Kidney (tissue), 14 donors: Measurements from ENCODE around the gene GPD1. TPM values are rescaled to one million over a fixed set of nuclear protein-coding genes. Genes with fewer than 3 reads are reported as not detected.
"Not testable (repeated sequence)": the region's sequence is repeated elsewhere in the genome, so short reads cannot be mapped to it uniquely, and the experiment has no call there.

ENCODE experiments used
- DNase-seq, 5 donors: peaks; one replicate each; pipeline ENCODE4 v3.0.0-alpha.2; 2013 to 2020
- FAIRE-seq: peaks from 2 replicates; lab custom pipeline; 2012; peaks lifted over from hg19 to GRCh38; lab: Jason Lieb, UNC
- H3K27ac ChIP-seq, 2 donors: one replicate each; pipeline ENCODE4 v1.7.0; 2013; ENCODE audit warnings: low read depth in 2 of 2, low read length in 2 of 2, inconsistent platforms in 1 of 2
- H3K27me3 ChIP-seq: one replicate; pipeline ENCODE4 v1.7.1; 2013; ENCODE audit warnings: low read length, inconsistent platforms; ENCODE audit not compliant: control insufficient read depth, insufficient read depth
- H3K36me3 ChIP-seq, 3 donors: one replicate each; pipeline versions ENCODE4 v1.7.0 to v1.7.1; 2013; ENCODE audit warnings: low read length in 3 of 3, control low read depth in 1 of 3, inconsistent platforms in 1 of 3; ENCODE audit not compliant: insufficient read depth in 3 of 3, control insufficient read depth in 2 of 3
- H3K4me1 ChIP-seq, 3 donors: one replicate each; pipeline versions ENCODE4 v1.7.0 to v1.7.1; 2013; ENCODE audit warnings: low read length in 3 of 3, inconsistent platforms in 1 of 3, low read depth in 1 of 3; ENCODE audit not compliant: control insufficient read depth in 2 of 3, insufficient read depth in 2 of 3
- H3K4me3 ChIP-seq, 3 donors: one replicate each; pipeline versions ENCODE4 v1.7.0 to v1.8.1; 2013; ENCODE audit warnings: low read length in 3 of 3, control low read depth in 1 of 3, inconsistent platforms in 1 of 3
- H3K9ac ChIP-seq, 3 donors: one replicate each; pipeline versions ENCODE4 v1.7.0 to v1.7.1; 2013; ENCODE audit warnings: low read length in 3 of 3, control low read depth in 1 of 3, inconsistent platforms in 1 of 3
- H3K9me3 ChIP-seq, 3 donors: one replicate each; pipeline versions ENCODE4 v1.7.0 to v1.7.1; 2013; ENCODE audit warnings: low read length in 3 of 3, control low read depth in 1 of 3, inconsistent platforms in 1 of 3; ENCODE audit not compliant: control insufficient read depth in 2 of 3, insufficient read depth in 1 of 3
- CTCF ChIP-seq: IDR thresholded peaks from 3 replicates; pipeline ENCODE4 v1.5.1; 2012; ENCODE audit warnings: mild to moderate bottlenecking, moderate library complexity, borderline replicate concordance; ENCODE audit not compliant: insufficient read depth; ENCODE audit errors: extremely low read depth
- intact Hi-C: fragments of 100-400 bp; cut with DNase I; formaldehyde crosslinking; loops from one replicate; pipeline ENCODE4 v1.11.1; 2022
- polyA plus RNA-seq: library from polyadenylated mRNA; stranded (reverse); fragments of 350-450 nt; fragmentation: Illumina TruSeq; extraction: RNeasy Lipid Tissue Mini Kit (QIAGEN cat#74804); gene quantifications from one replicate; pipeline ENCODE4 v1.2.3, GENCODE V29; 2014; ENCODE audit warnings: low read depth, low replicate concordance; ENCODE audit not compliant: insufficient read depth
- total RNA-seq: library from RNA; stranded (reverse); fragmentation: NEBNext Ultra II Directional; extraction: Animal tissue kit (Norgen Biotek cat#: 25700); gene quantifications from one replicate; pipeline ENCODE4 v1.2.1, GENCODE V29; 2021
- donor health status: control.
- donor health status: control.
- donor health status: control.
- donor health status: control.
- donor health status: control.
- donor health status: DM: yes; HTN: yes; CAD: no.
- donor health status: Normal renal cell carcinoma (clear cell type).

The GPD1 gene
- total and polyA plus RNA-seq, 2 donors from 2014 or later = 15.1 to 139 TPM

- no peak for FAIRE-seq
- Histone ChIP-seq H3K36me3 (no peaks in the 10 kb centered on the region), H3K4me1 (peaks cover 0 to 10% (median 4%) of the 10 kb centered on the region in 3 donors), H3K27ac (no peak overlapping the region), H3K4me3 (no peak overlapping the region), H3K9me3 (no peaks in the 10 kb centered on the region), H3K27me3 (no peaks in the 10 kb centered on the region), H3K9ac (no peak overlapping the region)
- DNase-seq = peak in 4 of 5 donors; percentile 53 to 76 (median 72)
- intact Hi-C loops = no loop called here
- no peak for TF ChIP-seq CTCF
Observed at GRCh38 chr12:50081096-50081808, 22.6 kb upstream of the GPD1 start.

- no peak for TF ChIP-seq CTCF
- FAIRE-seq = no peak
Observed at GRCh38 chr12:50082644-50083043, 21.2 kb upstream of the GPD1 start.

GRCh38 chr12:50083301-50083700 is 20.5 kb upstream of the GPD1 start:
- Histone ChIP-seq H3K27me3 (no peaks in the 10 kb centered on the region), H3K4me3 (no peak overlapping the region), H3K36me3 (peaks cover 0 to 10% (median 8%) of the 10 kb centered on the region in 3 donors), H3K4me1 (peaks cover 0 to 10% (median 4%) of the 10 kb centered on the region in 3 donors), H3K27ac (no peak overlapping the region), H3K9me3 (no peaks in the 10 kb centered on the region), H3K9ac (no peak overlapping the region)
- no peak for FAIRE-seq
- DNase-seq = no peak
- no peak for TF ChIP-seq CTCF
- intact Hi-C loops = no loop called here

More at GRCh38 chr12:50082644-50083043, 21.2 kb upstream of the GPD1 start:
- Histone ChIP-seq H3K9ac (no peak overlapping the region), H3K27me3 (no peaks in the 10 kb centered on the region), H3K4me1 (peaks cover 0 to 10% (median 4%) of the 10 kb centered on the region in 3 donors), H3K4me3 (no peak overlapping the region), H3K9me3 (no peaks in the 10 kb centered on the region), H3K36me3 (peaks cover 0 to 6% (median 4%) of the 10 kb centered on the region in 3 donors), H3K27ac (no peak overlapping the region)
- DNase-seq = peak in 3 of 5 donors; percentile 35 to 58 (median 55)
- intact Hi-C loops = no loop called here

- H3K4me1 ChIP-seq, H3K27me3 ChIP-seq, intact Hi-C loops, H3K9me3 ChIP-seq, FAIRE-seq, DNase-seq: not testable (repeated sequence)
- peak overlapping the region; percentile 68 to 95 (median 94) for H3K9ac ChIP-seq
- H3K4me3 ChIP-seq = peak overlapping the region; percentile 83 to 97 (median 92)
- peaks cover 0 to 21% (median 16%) of the 10 kb centered on the region in 3 donors for H3K36me3 ChIP-seq
- peak overlapping the region; percentile 79 to 87 for H3K27ac ChIP-seq
Observed at GRCh38 chr12:50084409-50084774, 19.4 kb upstream of the GPD1 start.
